ENCODE measurements around the gene HSPB3.

Gene HSPB3

GRCh38 chr5:54446379-54446732 lies 9.1 kb upstream of the HSPB3 start:
- Histone ChIP-seq H3K18ac (ENCODE audit: low read length) (no peak overlapping the region), H2AK5ac (ENCODE audit: low read depth, low read length) (no peak overlapping the region), H3K79me1 (ENCODE audit: low read depth, low read length) (no peaks in the 10 kb centered on the region), H4K8ac (ENCODE audit: low read depth, low read length) (no peak overlapping the region), H2BK12ac (ENCODE audit: low read length) (no peak overlapping the region), H3K9me3 (replicated peaks in 1 of 2; ENCODE audit: control insufficient read depth in 2 of 2, insufficient read depth in 1 of 2, low read depth in 1 of 2, low read length in 2 of 2) (no peaks in the 10 kb centered on the region), H3K4me3 (ENCODE audit: low read length in 2 of 2) (no peak overlapping the region), H2BK5ac (ENCODE audit: low read length) (no peak overlapping the region), H3K4me2 (ENCODE audit: insufficient read depth, low read length, poor library complexity, severe bottlenecking) (no peak overlapping the region), H3K27me3 (ENCODE audit: control insufficient read depth in 3 of 3, insufficient read depth in 3 of 3, low read depth in 1 of 3, low read length in 3 of 3) (no peaks in the 10 kb centered on the region), H3K36me3 (replicated peaks in 1 of 2; ENCODE audit: control insufficient read depth in 2 of 2, insufficient read depth in 2 of 2, low read length in 2 of 2) (no peaks in the 10 kb centered on the region), H3K4ac (ENCODE audit: low read length) (no peak overlapping the region), H3K23ac (ENCODE audit: low read depth, low read length, poor library complexity) (no peak overlapping the region), H3K4me1 (ENCODE audit: control insufficient read depth in 2 of 2, insufficient read depth in 1 of 2, low read depth in 1 of 2, low read length in 2 of 2) (no peaks in the 10 kb centered on the region), H3K9ac (ENCODE audit: low read depth, low read length, poor library complexity) (no peak overlapping the region), H2BK15ac (ENCODE audit: low read length) (no peak overlapping the region), H2BK120ac (ENCODE audit: low read depth, low read length) (no peak overlapping the region), H4K91ac (ENCODE audit: low read depth, low read length, poor library complexity) (no peak overlapping the region), H3K14ac (ENCODE audit: low read length) (no peak overlapping the region), H3K27ac (replicated peaks; ENCODE audit: low read length) (no peak overlapping the region), H2AFZ (ENCODE audit: low read length) (no peak overlapping the region)
- no peak for DNase-seq (ENCODE audit: low spot score)
- no CpG with 5 or more reads among the region's 3 CpGs for WGBS, 2 donors (ENCODE audit: extremely low coverage in 2 of 2, insufficient read length in 2 of 2, insufficient replicate concordance in 1 of 2)

DNA sequence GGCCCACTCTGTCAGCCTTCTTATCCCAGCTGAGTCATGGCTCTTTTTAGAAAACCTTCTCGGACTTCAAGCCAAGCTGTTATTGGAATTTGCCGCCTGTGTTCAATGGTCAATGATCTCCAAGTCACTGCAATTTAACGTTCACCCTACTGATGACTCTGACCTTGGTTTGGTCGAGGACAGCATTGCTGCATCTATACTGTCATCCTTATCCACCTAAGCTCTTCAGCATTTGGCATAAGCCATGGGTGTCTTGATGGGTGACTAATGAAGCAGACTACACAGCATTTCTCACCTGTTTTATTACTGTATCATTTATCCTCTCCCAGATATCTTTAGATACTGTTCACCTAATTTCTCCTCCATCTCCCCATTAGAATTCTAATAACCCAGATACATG lies 5.6 kb upstream of the HSPB3 start:
- no peak overlapping the region for H3K4ac ChIP-seq (ENCODE audit: low read length)
- H3K23ac ChIP-seq (ENCODE audit: low read depth, low read length, poor library complexity), result no peak overlapping the region
- no CpG with 5 or more reads among the region's 4 CpGs for WGBS, 2 donors (ENCODE audit: extremely low coverage in 2 of 2, insufficient read length in 2 of 2, insufficient replicate concordance in 1 of 2)
- H3K14ac ChIP-seq (ENCODE audit: low read length), result no peak overlapping the region
- H3K36me3 ChIP-seq (replicated peaks in 1 of 2; ENCODE audit: control insufficient read depth in 2 of 2, insufficient read depth in 2 of 2, low read length in 2 of 2), result no peaks in the 10 kb centered on the region
- H2AFZ ChIP-seq (ENCODE audit: low read length), result no peak overlapping the region
- no peak overlapping the region for H2BK5ac ChIP-seq (ENCODE audit: low read length)
- no peak overlapping the region for H3K27ac ChIP-seq (replicated peaks; ENCODE audit: low read length)
- no peak overlapping the region for H4K91ac ChIP-seq (ENCODE audit: low read depth, low read length, poor library complexity)
- no peaks in the 10 kb centered on the region for H3K9me3 ChIP-seq (replicated peaks in 1 of 2; ENCODE audit: control insufficient read depth in 2 of 2, insufficient read depth in 1 of 2, low read depth in 1 of 2, low read length in 2 of 2)
- no peak overlapping the region for H2AK5ac ChIP-seq (ENCODE audit: low read depth, low read length)
- H3K9ac ChIP-seq (ENCODE audit: low read depth, low read length, poor library complexity), result no peak overlapping the region
- H3K4me3 ChIP-seq (ENCODE audit: low read length in 2 of 2), result no peak overlapping the region
- no peak overlapping the region for H2BK12ac ChIP-seq (ENCODE audit: low read length)
- no peaks in the 10 kb centered on the region for H3K79me1 ChIP-seq (ENCODE audit: low read depth, low read length)
- no peaks in the 10 kb centered on the region for H3K27me3 ChIP-seq (ENCODE audit: control insufficient read depth in 3 of 3, insufficient read depth in 3 of 3, low read depth in 1 of 3, low read length in 3 of 3)
- H3K4me1 ChIP-seq (ENCODE audit: control insufficient read depth in 2 of 2, insufficient read depth in 1 of 2, low read depth in 1 of 2, low read length in 2 of 2), result no peaks in the 10 kb centered on the region
- H2BK120ac ChIP-seq (ENCODE audit: low read depth, low read length), result no peak overlapping the region
- no peak overlapping the region for H4K8ac ChIP-seq (ENCODE audit: low read depth, low read length)
- no peak overlapping the region for H2BK15ac ChIP-seq (ENCODE audit: low read length)
- H3K4me2 ChIP-seq (ENCODE audit: insufficient read depth, low read length, poor library complexity, severe bottlenecking), result no peak overlapping the region
- no peak overlapping the region for H3K18ac ChIP-seq (ENCODE audit: low read length)
- DNase-seq (ENCODE audit: low spot score), result no peak

DNA sequence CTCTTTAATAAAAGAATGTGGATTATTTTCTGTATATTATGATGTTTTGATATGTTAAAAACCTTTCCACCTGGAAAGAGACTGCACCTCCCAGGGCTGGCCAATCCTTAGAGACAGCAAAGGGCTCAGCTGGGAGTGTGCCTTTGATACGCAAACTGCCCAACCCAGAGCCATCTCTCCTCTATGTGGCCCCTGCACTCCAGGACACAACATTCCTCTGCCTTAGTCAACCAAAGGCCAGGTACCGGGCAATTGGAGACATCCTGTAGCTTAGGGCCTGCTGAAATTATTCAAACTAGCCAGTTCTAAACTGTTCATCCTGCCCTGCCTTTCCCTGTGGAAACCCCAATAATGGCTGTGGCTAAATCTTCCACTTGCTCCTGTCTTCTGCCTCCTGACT lies 5.0 kb upstream of the HSPB3 start:
- H4K91ac ChIP-seq (ENCODE audit: low read depth, low read length, poor library complexity), result no peak overlapping the region
- H2BK15ac ChIP-seq (ENCODE audit: low read length), result no peak overlapping the region
- no peaks in the 10 kb centered on the region for H3K9me3 ChIP-seq (replicated peaks in 1 of 2; ENCODE audit: control insufficient read depth in 2 of 2, insufficient read depth in 1 of 2, low read depth in 1 of 2, low read length in 2 of 2)
- H3K4me1 ChIP-seq (ENCODE audit: control insufficient read depth in 2 of 2, insufficient read depth in 1 of 2, low read depth in 1 of 2, low read length in 2 of 2), result peaks cover 0 to 2% of the 10 kb centered on the region in 2 donors
- no peak overlapping the region for H3K4me2 ChIP-seq (ENCODE audit: insufficient read depth, low read length, poor library complexity, severe bottlenecking)
- H3K36me3 ChIP-seq (replicated peaks in 1 of 2; ENCODE audit: control insufficient read depth in 2 of 2, insufficient read depth in 2 of 2, low read length in 2 of 2), result no peaks in the 10 kb centered on the region
- no peak overlapping the region for H2AFZ ChIP-seq (ENCODE audit: low read length)
- H3K18ac ChIP-seq (ENCODE audit: low read length), result no peak overlapping the region
- H2BK120ac ChIP-seq (ENCODE audit: low read depth, low read length), result no peak overlapping the region
- no peak overlapping the region for H4K8ac ChIP-seq (ENCODE audit: low read depth, low read length)
- H3K14ac ChIP-seq (ENCODE audit: low read length), result no peak overlapping the region
- no peaks in the 10 kb centered on the region for H3K27me3 ChIP-seq (ENCODE audit: control insufficient read depth in 3 of 3, insufficient read depth in 3 of 3, low read depth in 1 of 3, low read length in 3 of 3)
- no peak for DNase-seq (ENCODE audit: low spot score)
- H3K4me3 ChIP-seq (ENCODE audit: low read length in 2 of 2), result no peak overlapping the region
- H2AK5ac ChIP-seq (ENCODE audit: low read depth, low read length), result no peak overlapping the region
- H3K79me1 ChIP-seq (ENCODE audit: low read depth, low read length), result no peaks in the 10 kb centered on the region
- H3K4ac ChIP-seq (ENCODE audit: low read length), result no peak overlapping the region
- no CpG with 5 or more reads among the region's 2 CpGs for WGBS, 2 donors (ENCODE audit: extremely low coverage in 2 of 2, insufficient read length in 2 of 2, insufficient replicate concordance in 1 of 2)
- no peak overlapping the region for H2BK12ac ChIP-seq (ENCODE audit: low read length)
- H3K27ac ChIP-seq (replicated peaks; ENCODE audit: low read length), result no peak overlapping the region
- no peak overlapping the region for H3K23ac ChIP-seq (ENCODE audit: low read depth, low read length, poor library complexity)
- H3K9ac ChIP-seq (ENCODE audit: low read depth, low read length, poor library complexity), result no peak overlapping the region
- H2BK5ac ChIP-seq (ENCODE audit: low read length), result no peak overlapping the region

DNA sequence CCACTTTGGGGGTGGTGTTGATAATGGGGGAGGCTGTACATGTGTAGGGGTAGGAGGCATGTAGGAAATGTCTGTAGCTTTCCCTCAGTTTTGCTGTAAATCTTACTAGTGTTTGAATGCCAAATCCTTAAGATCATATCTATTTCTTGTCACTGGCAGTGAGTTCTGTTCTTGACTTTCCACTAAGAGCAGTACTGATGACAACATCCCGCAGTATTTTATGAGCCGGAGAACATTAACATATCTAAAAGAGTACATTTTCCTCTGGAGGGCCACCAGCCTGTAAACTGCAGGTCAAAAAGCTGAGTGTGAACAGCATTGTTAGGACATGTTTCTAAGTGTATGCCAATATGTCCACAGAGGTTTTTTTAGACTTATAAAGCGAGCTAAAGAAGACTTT lies 2.5 kb upstream of the HSPB3 start:
- Histone ChIP-seq H2AK5ac (ENCODE audit: low read depth, low read length) (no peak overlapping the region), H2BK15ac (ENCODE audit: low read length) (no peak overlapping the region), H3K9ac (ENCODE audit: low read depth, low read length, poor library complexity) (no peak overlapping the region), H2AFZ (ENCODE audit: low read length) (no peak overlapping the region), H3K4me3 (ENCODE audit: low read length in 2 of 2) (no peak overlapping the region), H3K79me1 (ENCODE audit: low read depth, low read length) (no peaks in the 10 kb centered on the region), H3K27me3 (ENCODE audit: control insufficient read depth in 3 of 3, insufficient read depth in 3 of 3, low read depth in 1 of 3, low read length in 3 of 3) (peaks cover 0 to 3% (median 0%) of the 10 kb centered on the region in 3 experiments), H2BK5ac (ENCODE audit: low read length) (no peak overlapping the region), H3K4me1 (ENCODE audit: control insufficient read depth in 2 of 2, insufficient read depth in 1 of 2, low read depth in 1 of 2, low read length in 2 of 2) (peaks cover 0 to 3% of the 10 kb centered on the region in 2 donors), H3K9me3 (replicated peaks in 1 of 2; ENCODE audit: control insufficient read depth in 2 of 2, insufficient read depth in 1 of 2, low read depth in 1 of 2, low read length in 2 of 2) (peaks cover 0 to 2% of the 10 kb centered on the region in 2 donors), H3K27ac (replicated peaks; ENCODE audit: low read length) (no peak overlapping the region), H3K36me3 (replicated peaks in 1 of 2; ENCODE audit: control insufficient read depth in 2 of 2, insufficient read depth in 2 of 2, low read length in 2 of 2) (no peaks in the 10 kb centered on the region), H2BK120ac (ENCODE audit: low read depth, low read length) (no peak overlapping the region), H4K8ac (ENCODE audit: low read depth, low read length) (no peak overlapping the region), H3K18ac (ENCODE audit: low read length) (no peak overlapping the region), H2BK12ac (ENCODE audit: low read length) (no peak overlapping the region), H3K4me2 (ENCODE audit: insufficient read depth, low read length, poor library complexity, severe bottlenecking) (no peak overlapping the region), H3K23ac (ENCODE audit: low read depth, low read length, poor library complexity) (no peak overlapping the region), H3K14ac (ENCODE audit: low read length) (no peak overlapping the region), H3K4ac (ENCODE audit: low read length) (no peak overlapping the region), H4K91ac (ENCODE audit: low read depth, low read length, poor library complexity) (no peak overlapping the region)
- no CpG with 5 or more reads among the region's 3 CpGs for WGBS, 2 donors (ENCODE audit: extremely low coverage in 2 of 2, insufficient read length in 2 of 2, insufficient replicate concordance in 1 of 2)
- DNase-seq (ENCODE audit: low spot score), result no peak
